Measurements from ENCODE around the gene ZNF627.
A peak's percentile ranks its signal among the peaks of the same experiment; 100 is the strongest.

- TF ChIP-seq POLR2A (IDR thresholded peaks at IDR 0.05): peak; percentile 93 to 98 (median 98)
- TF ChIP-seq, protein P1, sequence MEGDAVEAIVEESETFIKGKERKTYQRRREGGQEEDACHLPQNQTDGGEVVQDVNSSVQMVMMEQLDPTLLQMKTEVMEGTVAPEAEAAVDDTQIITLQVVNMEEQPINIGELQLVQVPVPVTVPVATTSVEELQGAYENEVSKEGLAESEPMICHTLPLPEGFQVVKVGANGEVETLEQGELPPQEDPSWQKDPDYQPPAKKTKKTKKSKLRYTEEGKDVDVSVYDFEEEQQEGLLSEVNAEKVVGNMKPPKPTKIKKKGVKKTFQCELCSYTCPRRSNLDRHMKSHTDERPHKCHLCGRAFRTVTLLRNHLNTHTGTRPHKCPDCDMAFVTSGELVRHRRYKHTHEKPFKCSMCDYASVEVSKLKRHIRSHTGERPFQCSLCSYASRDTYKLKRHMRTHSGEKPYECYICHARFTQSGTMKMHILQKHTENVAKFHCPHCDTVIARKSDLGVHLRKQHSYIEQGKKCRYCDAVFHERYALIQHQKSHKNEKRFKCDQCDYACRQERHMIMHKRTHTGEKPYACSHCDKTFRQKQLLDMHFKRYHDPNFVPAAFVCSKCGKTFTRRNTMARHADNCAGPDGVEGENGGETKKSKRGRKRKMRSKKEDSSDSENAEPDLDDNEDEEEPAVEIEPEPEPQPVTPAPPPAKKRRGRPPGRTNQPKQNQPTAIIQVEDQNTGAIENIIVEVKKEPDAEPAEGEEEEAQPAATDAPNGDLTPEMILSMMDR (IDR thresholded peaks at IDR 0.05): peak in 6 of 7 experiments; percentile 14 to 74 (median 54)
Observed at GRCh38 chr19:11597202-11598102, at the start of gene ZNF627.
